ENCODE results near the gene POLR1E.
"Not testable (repeated sequence)": the region's sequence is repeated elsewhere in the genome, so short reads cannot be mapped to it uniquely, and the experiment has no call there.

Gene POLR1E

GRCh38 chr9:37464426-37465248, 21.1 kb upstream of the POLR1E start:
- peak in 46 of 56 donors; percentile 19 to 88 (median 78) for DNase-seq

GRCh38 chr9:37465249-37466036, 20.3 kb upstream of the POLR1E start, which contains the start of gene ZBTB5:
TSS of gene ZBTB5 (minus strand) at chr9:37465450. CDS start at chr9:37442551, 22,899 bp downstream.
- DNase-seq, result peak; percentile 88 to 100 (median 99)

GRCh38 chr9:37466037-37466709, 19.6 kb upstream of the POLR1E start:
- peak in 42 of 56 donors; percentile 12 to 78 (median 60) for DNase-seq

DNA sequence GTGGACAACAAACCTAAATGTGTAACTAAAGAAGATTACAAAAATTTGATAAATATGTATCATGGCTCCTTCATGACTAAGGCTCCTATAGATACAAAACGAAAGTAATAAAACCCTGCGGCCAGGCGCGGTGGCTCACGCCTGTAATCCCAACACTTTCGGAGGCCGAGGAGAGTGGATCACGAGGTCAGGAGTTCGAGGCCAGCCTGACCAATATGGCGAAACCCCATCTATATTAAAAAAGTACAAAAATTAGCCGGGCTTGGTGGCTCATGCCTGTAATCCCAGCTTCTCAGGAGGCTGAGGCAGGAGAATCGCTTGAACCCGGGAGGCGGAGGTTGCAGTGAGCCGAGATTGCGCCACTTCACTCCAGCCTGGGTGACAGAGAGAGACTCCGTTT, 18.2 kb upstream of the POLR1E start:
- DNase-seq, result not testable (repeated sequence)

GRCh38 chr9:37468620-37469019, 17.1 kb upstream of the POLR1E start:
- DNase-seq, result no peak

DNA sequence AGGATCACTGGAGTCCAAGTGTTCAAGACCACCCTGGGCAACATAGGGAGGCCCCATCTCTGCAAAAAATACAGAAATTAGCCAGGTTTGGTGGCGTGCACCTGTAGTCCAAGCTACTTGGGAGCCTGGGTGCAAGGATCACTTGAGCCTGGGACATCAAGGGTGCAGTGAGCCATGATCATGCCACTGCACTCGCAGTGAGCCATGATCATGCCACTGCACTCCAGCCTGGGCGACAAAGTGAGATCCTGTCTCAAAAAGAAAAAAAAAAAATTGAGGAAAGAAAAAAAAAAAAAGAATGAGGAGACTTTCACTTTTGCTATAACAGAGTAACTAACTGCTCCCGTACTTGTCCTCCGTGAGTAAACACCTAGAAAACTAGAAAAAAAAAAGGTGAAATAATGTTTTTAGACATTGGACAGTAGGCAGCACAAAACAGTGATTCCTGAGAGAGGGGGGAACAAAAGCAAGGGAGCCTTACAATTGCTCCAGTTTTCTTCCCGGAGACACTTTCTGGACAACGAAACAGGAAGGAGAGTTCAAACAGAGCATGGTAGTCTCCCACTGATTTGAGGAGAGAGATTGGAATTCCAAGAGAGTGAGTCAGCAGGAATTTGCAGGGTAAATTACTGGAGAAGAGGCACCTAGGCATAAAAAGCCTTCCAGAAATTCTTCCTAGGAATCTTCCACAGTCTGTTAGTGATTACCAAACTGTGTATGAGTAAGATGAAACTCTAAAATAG, 13.6 kb upstream of the POLR1E start:
- DNase-seq, result no peak

DNA sequence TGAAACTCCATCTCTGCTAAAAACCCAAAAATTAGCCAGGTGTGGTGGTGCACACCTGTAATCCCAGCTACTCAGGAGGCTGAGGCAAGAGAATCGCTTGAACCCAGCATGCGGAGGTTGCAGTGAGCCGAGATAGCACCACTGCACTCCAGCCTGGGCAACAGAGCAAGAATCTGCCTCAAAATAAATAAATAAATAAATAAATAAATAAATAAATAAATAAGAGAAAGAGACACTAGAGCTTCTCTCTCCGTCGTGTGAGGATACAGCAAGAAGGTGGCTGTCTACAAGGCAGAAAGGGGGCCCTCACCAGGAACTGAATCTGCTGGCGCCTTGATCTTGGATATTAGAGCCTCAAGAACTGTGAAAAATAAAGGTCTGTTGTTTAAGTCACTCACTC, 11.8 kb upstream of the POLR1E start:
- not testable (repeated sequence) for DNase-seq

DNA sequence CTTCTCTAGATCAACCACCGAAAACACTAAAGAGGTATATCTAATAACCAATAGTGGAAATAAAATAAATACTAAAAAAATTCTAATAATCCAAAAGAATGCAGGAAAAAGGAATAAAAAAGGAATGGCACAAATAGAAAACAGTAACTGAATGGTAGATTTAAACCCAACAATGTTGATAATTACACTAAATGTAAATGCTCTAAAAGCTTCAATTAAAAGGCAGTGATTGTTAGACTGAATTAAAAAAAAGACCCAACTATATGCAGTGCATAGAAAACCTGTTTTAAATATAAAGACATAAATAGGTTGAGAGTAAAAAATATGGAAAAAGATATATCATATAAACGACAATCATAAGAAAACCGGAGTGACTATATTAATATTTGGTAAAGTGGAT, 11.3 kb upstream of the POLR1E start:
- no peak for DNase-seq

DNA sequence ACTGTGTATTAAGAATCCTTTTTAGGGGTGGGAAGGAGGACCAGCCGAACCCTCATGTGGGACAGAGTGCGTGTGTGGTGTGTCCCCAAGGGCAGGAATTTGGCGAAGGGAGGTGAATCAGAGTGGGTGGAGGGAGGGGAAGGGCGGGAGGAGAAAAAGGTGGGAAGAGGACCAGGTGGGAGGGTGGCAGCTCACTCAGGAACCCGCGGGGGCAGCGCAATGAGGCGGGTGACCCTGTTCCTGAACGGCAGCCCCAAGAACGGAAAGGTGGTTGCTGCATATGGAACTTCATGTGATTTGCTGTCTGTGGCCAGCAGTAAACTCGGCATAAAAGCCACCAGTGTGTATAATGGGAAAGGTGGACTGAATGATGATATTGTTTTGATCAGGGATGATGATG, 8.8 kb upstream of the POLR1E start:
- no peak for DNase-seq

DNA sequence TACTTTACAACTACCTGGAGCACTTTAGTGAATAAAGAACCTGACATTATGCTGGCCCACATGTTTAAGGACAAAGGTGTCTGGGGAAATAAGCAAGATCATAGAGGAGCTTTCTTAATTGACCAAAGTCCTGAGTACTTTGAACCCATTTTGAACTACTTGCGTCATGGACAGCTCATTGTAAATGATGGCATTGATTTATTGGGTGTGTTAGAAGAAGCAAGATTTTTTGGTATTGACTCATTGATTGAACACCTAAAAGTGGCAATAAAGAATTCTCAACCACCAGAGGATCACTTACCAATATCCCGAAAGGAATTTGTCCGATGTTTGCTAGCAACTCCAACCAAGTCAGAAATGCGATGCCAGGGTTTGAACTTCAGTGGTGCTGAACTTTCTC, 8.3 kb upstream of the POLR1E start:
- DNase-seq, result not testable (repeated sequence)

- not testable (repeated sequence) for DNase-seq
Observed at GRCh38 chr9:37477987-37478619, 7.6 kb upstream of the POLR1E start.

DNA sequence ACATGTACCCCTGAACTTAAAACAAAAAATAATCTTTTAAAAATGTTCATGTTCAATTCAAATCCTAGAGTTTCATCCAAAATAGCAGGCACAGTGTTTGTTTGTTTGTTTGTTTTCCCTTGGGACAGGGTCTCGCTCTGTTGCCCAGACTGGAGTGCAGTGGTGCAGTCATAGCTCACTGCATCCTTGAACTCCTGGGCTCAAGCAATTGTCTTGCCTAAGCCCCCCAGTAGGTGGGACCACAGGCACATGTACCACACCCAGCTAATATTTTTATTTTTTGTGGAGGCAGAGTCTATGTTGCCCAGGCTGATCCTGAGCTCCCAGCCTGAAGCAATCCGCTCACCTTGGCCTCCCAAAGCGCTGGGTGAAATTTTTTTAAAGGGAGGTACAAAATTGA, 5.0 kb upstream of the POLR1E start:
- no peak for DNase-seq

DNA sequence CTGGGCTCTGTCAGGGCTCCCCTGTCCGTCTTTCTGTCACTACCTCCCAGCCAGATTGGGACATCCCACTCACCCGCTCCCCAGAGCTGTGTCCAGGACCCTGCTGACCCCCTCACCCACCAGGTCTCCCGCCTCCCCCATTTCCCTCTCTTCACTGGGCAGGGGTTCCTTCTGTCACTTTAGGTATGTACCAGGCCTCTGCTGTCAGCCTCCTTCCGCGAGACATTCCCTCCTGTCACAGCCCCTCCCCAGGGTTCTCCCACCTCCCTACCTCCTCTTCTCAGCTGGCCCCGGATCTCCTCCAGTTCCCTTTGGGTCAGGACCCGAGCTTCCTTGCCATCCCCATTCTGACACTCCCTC, 488 bp downstream of the POLR1E start:
- DNase-seq, result no peak

- DNase-seq, result peak in 31 of 56 donors; percentile 5 to 73 (median 28)
Observed at GRCh38 chr9:37486616-37487548, 1.1 kb downstream of the POLR1E start.

- DNase-seq, result no peak
Observed at GRCh38 chr9:37491939-37492338, 6.2 kb downstream of the POLR1E start.

- no peak for DNase-seq
Observed at GRCh38 chr9:37495571-37495970, 9.8 kb downstream of the POLR1E start.

GRCh38 chr9:37496020-37496419, 10.3 kb downstream of the POLR1E start:
- no peak for DNase-seq

GRCh38 chr9:37497320-37497719, 11.6 kb downstream of the POLR1E start:
- DNase-seq, result no peak

DNA sequence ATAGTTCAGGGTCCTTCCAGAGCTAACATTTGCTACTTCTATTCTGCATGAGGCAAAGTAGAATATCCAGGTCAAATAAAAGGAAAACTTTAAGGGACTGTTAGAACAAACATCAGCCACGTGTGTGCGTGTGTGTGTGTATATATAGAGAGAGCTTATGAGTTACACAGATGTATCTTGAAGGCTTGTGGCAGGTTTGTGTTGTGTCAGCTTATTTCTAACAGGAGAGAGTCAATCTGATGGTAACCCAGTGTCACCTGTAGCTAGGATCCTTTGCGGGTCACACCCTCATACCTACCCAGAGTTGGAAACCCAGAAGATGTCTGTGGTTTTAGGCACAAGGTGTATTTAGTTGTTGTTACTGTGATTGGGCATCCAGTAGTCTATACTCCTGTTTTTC, 12.7 kb downstream of the POLR1E start:
- no peak for DNase-seq

DNA sequence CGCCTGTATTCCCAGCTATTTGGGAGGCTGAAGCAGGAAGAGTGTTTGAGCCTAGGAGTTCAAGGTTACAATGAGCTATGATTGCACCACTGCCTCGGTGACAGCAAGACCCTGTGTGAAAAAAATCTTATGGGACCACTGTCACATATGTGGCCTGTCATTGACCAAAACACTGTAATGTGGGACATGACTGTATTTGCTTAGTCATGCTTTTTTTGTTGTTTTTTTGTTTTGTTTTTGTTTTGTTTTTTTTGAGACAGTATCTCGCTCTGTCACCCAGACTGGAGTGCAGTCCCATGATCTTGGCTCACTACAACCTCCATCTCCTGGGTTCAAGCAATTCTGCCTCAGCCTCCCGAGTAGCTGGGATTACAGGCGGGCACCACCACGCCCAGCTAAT, 13.5 kb downstream of the POLR1E start:
- DNase-seq, result no peak

Measured in amygdala (tissue), 56 donors.